Adrenal gland (tissue), 5 donors: ENCODE results near the gene TPST1.

Source experiments
- CTCF ChIP-seq, 6 experiments: fragments of 450-650 bp in 4 of 6; fragments of 200-600 bp in 2 of 6; sonication (generic) in 1 of 6; IDR thresholded peaks; 1 replicate in 5 of 6; 2 replicates in 1 of 6; pipeline versions ENCODE4 v1.5.1 to v1.8.0; 2016 to 2021; ENCODE audit warnings: antibody characterized with exemption in 6 of 6, mild to moderate bottlenecking in 2 of 6, moderate library complexity in 1 of 6
- POLR2A ChIP-seq, 2 donors: fragments of 450-650 bp; IDR thresholded peaks; one replicate each; pipeline ENCODE4 v1.6.1; 2017; ENCODE audit warnings: antibody characterized with exemption in 2 of 2, mild to moderate bottlenecking in 2 of 2, moderate library complexity in 1 of 2
- donor health status: DM: no; HTN: no; CAD: no.

GRCh38 chr7:66336760-66337159, 131.6 kb downstream of the TPST1 start:
- TF ChIP-seq CTCF (IDR thresholded peaks at IDR 0.05): no peak
- TF ChIP-seq POLR2A (IDR thresholded peaks at IDR 0.05): no peak
